ENCODE measurements around the gene CCDC33. TPM values are rescaled to one million over a fixed set of nuclear protein-coding genes. Genes with fewer than 3 reads are reported as not detected.
A peak's percentile ranks its signal among the peaks of the same experiment; 100 is the strongest.

The CCDC33 gene
- total RNA-seq (2014; rRNA removed; shearing (Covaris generic)), result 0.12 TPM in 1 of 2 replicates, not detected in the other
- polyA plus RNA-seq (2014; cell fraction: nucleus; rRNA removed), result 0.05 and 0.96 TPM in 2 replicates

DNA sequence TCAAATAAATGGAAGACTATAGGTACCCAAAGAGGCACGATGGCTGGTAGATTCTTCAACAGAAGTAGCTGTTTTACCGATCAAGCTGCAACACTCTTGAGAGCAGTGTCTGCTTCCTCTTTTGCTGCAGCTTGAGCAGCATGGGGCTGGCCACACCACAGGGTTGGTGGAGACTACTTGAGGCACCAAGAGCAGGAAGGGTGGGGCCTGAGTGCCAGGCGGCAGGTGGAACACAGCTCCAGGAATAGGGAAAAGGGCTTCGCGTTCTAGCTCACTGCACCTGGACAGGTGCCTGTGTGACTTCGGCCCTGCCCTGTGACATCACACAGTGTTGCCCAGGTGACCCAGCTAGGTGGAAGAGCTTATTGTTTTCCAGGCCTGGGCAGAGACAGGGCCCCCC lies at the start of gene CCDC33:
CCDC33 (plus strand) TSS at position 365 of the 400 bp plus-strand sequence. CDS start 394 bp downstream, outside the sequence.
- no peak for DNase-seq (ENCODE audit: extremely low read depth, low read depth)

DNA sequence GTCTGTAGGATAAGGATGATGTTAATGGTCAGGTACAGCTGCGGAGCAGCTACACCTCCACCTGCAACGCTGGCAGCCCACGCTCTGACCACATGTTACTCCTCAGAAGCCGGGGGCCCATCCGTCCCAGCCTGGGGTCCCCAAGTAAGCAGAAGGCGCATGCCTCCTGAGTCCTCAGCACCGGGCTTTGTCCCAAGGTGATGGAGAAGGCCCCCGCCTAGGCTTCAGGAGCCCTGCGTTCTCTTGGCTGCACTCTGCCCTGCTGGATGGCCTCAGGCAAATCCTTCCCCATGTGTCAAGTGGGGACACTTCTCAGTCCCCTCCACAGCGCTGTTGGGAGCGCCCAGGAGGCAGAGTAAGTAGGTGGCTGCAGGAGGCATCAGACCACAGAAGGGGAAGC lies 47.9 kb upstream of the CCDC33 start:
- DNase-seq (ENCODE audit: extremely low read depth, low read depth), result no peak

DNA sequence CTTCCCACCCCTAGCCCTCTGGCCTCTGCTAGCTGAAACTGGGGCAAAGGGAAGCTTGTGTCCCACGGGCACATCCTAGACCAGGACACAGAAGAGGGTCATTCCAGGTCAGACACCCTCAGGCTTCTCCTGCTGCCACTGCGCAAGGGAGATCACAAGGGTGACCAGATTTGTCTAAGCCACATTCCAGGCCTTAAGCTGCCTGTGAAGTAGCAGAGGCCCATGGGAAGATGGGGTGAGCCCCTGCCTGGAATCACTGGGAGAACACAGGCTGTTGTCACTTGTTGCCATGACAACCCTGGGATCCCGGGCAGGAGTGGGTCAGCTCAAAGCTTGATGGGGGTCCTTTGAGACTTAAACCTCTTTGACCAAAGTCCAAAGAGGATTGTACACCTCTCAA lies 44.3 kb upstream of the CCDC33 start:
- DNase-seq (ENCODE audit: extremely low read depth, low read depth), result no peak

DNA sequence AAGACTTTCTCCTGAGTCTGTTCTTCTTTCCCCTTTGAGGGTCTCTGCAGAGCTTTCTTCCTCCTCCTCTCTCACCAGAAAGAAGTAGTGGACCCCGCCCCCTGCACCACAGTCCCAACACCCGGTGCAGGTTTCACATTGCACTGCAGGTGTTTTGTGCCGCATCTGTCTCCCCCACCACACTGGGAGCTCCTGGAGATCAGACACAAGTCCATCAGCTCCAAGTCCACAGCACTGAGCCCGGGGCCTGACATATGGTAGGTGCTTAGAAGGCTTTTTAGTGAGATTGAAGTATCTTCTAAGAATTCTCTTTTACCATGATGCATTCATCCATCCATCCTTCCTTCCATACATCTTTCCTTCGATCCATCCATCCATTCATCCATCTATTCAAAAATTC lies 43.4 kb upstream of the CCDC33 start:
- DNase-seq (ENCODE audit: extremely low read depth, low read depth), result no peak

DNA sequence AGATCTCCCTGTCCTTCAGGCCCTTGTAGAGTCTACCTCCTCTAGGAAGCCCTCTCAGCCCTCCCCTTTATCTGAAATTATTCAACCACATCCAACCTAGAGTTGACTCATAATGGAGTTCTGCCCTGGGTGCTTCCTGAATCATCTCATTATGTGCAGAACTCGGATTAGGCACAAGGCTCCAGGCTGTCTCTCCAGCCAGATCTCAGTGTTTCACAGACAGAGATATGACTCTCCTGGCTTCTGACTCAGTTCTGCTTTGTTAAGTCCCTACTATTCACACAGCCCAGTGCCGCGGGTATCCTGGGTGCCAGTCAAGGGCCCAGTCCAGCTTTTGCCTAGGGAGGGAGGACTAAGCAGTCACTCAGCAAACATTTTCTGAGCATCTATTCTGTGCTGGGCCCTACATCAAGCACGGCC lies 42.8 kb upstream of the CCDC33 start:
- DNase-seq (ENCODE audit: extremely low read depth, low read depth), result no peak

DNA sequence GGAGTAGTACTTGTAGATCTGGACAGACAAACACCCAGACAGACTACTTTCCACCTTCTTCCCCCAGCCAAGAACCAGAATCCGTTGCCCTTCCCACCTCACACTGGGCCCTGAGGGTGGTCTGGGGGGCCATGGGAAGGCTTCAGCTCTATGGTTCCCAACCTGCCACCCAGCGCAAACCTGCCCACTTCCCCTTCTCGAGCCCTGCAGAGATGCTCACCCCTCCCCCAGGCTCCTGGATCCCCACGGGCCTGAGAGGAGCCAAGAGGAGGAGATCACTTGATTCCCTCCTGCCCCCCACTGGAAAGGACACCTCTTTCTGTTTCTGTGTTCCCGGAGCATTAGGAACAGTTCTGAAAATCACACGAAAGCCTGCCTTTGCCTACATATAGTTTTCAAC lies 42.2 kb upstream of the CCDC33 start:
- DNase-seq (ENCODE audit: extremely low read depth, low read depth), result no peak

DNA sequence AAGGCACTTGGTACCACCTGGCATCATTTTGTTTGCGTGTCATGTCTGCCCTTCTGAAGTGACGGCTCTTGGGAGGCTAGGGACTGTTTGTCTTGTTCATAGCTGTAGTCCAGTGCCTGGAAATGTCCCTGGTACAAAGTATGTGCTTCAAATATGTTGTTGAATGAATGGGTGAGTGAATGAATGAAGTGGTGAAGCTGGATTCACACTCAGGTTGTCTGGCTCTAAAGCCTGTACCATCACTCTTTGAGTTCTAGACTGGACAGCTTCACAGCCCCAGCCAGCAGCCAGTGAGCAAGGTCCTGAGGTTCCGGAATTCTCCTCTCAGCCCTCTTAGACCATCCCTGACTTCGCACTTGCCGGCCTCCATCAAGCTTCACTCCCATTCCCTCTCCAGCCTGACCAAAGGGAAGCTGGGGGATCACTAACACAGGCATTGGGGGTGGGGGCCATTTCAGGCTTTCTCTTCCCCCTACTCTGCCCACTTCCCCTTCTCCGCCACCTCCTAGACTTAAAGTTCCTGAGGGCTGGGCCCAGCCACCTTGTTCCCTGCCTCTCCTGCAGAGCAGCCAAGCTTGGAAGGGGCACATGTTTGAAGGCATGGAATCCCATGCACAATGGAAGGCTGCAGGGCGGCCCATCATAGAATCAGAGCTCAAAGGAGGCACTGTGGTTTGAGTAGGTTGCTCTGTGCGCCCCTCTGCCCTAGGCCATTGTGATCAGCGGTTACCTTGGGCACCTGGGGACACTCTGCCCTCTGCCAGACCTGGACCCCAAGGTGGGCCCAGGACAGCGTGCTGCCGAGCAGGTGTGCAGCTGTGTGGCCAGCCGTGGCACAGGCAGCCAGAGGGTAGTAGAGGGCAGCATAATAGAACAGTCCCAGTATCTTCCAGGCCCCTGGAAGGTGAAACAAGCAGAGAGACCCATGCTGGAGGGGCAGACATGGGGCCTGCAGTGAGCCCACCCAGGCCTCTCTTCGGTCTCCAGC lies 41.3 kb upstream of the CCDC33 start:
- DNase-seq (ENCODE audit: extremely low read depth, low read depth), result no peak

DNA sequence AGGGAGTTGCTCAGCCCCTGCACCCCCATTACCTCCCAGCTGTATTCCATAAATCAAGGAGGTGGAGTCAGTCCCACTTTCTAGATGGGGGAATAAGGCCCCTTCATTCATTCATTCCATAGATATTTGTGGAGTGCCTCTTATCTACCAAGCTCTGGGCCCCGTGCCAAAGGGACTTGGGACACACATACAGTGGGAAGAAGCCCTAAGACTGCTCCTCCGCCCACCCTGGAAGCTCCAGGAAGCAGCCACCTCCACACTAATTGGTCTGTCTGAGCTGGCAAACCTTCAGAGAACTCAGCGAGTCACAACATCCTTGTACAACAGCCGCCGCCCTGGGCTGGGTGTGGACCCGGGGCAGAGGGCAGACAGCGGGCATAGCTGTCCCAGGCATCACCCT lies 40.0 kb upstream of the CCDC33 start:
- DNase-seq (ENCODE audit: extremely low read depth, low read depth), result peak; percentile 14

DNA sequence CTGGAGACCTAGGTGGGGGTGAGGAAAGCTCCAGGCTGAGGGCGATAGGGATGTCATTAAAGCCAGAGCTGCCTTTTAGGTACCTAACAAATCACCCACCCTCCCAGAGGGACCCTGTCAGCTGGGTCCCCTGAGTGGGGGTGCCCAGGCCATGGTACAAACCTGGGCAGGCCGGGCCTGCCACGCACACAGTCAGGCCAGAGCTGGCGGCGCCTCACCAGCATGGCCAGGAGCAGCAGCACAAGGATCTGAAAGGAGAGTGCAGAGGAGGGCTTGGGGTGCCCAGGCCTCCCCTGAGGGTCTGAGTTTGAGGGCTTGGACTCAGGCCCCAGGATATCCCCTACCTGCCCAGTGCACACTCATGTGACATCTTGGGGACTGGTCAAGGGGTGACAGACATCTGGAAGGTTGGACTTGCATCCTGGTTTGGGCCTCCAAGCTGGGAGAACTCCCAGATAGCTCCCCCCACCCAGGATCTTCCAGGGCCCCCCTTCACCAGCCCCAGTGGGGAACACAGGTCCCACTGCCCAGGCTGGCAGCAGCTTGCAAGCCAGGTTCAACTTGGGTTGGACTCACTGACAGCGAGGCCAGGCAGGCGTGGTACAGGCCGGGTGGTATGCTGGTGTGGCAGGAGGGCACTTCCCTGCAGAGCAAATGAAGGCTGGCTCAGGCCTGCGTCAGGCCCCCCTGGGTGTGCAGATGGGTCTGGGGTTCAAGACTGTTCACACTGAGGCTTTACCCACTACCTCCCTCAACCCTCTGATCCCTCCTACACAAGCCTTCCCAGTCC lies 38.8 kb upstream of the CCDC33 start:
- no peak for DNase-seq (ENCODE audit: extremely low read depth, low read depth)

DNA sequence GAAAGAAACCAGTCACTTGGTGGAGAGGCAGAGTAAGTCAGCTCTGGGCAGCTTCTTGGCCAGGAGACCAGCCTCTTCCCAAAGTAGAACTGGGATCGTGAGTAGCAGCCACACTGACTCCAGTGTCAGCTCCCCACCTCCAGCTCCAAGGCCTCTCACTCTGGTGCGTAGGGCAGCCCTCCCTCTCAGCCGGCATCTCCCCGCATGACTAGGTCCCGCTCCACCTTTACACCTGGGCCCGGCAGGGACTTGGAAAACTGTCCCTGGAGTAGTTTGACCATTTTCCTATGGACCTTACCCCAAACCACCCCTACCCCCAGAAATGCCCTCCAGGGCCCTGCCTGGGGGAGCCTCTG lies 36.9 kb upstream of the CCDC33 start:
- no peak for DNase-seq (ENCODE audit: extremely low read depth, low read depth)

DNA sequence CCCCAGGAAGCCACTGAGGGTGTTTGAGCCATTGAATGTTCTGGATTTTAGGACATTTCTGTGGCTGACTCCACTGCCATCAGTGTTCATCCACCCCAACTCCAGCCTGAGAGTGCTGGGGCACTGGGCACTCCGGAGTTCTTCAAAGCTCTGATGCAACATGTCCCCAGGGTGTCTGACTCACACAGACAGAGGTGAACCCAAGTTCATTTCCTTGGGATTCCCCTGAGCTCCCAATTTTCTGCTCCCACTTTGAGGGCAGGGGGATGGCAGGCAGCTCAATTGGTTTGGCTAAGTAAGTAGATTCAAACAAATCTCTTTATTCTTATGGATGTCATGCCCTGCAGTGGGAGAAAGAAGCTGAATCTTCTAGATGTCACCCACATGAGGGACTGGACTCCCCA lies 35.7 kb upstream of the CCDC33 start:
- peak; percentile 60 for DNase-seq (ENCODE audit: extremely low read depth, low read depth)

DNA sequence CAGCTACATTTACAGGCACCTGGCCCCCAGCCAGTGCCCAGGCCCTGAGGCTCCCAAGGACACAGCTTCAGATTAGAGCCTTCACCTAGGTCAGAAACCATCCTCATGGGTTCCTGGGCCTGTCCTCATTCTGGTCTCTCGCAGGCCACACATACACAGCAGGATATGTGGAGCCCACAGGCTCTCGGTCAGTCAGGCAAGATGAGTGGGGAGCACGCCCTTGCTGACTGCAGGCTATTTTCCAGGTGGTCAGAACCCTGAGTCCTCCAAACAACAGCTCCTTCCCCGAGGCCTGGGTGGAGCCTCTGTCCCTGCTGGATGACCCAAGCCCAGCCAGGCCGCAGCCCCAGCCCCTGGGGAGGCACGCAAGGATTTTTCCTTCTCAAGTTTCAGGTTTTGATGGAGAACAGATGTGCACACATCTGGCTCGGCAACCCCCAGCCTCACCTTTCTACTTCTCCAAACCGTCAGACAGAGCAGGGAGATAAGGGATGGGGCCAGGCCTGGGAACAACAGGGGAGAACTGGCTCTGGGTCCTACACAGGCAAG lies 35.2 kb upstream of the CCDC33 start:
- DNase-seq (ENCODE audit: extremely low read depth, low read depth), result no peak

DNA sequence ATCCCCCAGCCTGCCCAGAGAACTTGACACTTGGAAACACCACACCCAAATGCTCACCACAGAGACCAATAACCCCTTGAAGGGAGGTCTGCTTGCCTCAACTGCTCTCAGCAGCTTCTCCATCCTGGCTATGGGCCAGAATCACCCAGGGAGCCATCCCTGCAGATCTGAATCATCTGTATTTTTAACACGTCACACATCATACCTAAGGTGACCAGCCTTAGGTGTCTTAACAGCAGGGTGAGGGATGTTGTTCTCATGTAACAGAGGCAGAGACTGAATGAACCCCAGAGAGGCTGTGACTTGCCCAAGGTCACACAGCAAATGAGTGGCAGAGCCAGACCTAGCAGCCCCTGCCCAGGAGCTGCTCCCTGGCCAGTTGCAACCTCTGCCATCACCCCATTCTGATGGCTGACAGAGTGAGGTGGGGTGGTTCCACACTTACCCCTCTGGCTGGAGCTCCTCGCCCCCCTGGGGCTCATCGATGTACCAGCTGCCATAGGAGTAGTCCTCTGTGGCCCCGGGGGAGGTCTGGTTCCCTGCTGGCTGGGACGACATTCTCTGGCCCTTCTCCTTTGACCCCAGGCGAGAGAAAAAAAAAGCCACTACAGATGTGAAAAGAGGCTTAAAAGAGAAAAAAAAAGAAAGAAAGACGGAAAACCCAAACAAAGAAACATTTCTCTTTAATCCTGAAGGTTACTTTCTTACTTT lies 34.3 kb upstream of the CCDC33 start:
- DNase-seq (ENCODE audit: extremely low read depth, low read depth), result no peak

DNA sequence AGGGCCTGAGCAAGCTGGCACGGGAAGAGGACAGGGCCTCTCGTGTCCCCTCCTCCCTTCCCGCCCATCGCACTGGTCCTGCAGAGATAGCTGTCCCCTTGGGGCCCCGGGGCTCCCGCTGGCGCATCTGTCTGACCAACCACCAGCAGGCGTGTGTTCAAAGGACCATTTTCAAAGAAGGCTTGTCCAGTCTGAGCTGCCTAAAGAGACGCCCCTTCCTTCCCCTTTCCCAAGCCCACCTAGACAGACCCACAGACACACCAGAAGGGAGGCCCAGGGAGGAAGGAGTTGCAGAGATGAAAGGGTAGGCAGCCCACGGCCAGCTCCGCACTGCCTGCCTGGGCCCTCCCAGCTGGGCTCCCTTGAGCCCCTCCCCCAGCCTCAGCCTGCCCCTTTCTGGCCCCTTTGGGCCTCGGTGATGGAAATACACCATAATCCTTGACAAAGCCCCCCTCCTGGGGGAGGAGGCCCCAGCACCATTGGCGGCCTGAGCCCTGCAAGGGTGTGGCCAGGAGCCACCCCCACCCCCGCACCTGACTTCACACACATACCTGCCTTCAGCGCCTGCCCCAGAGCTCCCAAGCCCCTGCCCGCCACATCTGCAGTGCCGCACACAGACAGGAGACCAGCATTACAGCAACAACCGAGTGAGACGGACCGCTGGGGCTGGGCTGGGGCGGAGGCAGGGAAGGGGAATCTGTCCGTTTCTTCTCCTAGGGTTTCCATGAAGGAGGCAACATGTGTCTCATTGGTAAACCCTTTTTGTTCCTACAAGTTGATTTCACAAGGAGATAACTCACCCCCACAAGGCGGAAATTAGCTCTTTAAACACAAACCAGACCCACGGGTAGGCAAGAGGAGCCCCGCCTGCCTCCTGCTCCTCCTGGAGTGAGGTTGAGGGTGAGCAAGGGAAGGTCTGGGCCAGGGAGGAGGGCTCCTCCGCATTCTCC lies 33.4 kb upstream of the CCDC33 start, which contains the start of gene STRA6:
STRA6 (minus strand) TSS at position 336 of the 950 bp plus-strand sequence. CDS start 520 bp downstream, outside the sequence.
- no peak for DNase-seq (ENCODE audit: extremely low read depth, low read depth)

DNA sequence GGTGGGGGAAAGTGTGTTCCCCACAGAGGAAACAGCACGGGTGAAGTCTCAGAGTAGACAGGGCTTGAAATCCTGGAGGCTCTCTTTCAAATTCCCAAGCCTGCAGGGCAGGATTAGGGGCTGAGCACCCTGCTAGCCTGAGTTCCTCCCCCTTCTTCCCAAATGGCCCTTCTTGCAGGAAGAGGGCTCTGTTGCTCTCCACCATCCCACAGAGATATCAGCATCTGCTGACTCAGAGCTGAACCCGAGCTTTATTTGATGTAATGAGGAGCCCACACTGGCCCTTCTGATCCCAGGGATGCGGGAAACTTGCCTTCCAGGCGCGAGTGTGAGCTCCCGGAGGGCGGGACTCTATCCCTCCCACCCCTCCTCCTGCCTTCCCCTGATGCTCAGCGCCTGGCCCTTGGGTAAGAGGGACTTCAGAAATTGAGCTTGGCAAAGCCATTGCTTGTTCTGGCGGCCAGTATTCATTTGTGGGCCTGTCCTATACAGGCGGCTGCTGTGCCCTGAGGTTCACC lies 32.2 kb upstream of the CCDC33 start:
- no peak for DNase-seq (ENCODE audit: extremely low read depth, low read depth)

DNA sequence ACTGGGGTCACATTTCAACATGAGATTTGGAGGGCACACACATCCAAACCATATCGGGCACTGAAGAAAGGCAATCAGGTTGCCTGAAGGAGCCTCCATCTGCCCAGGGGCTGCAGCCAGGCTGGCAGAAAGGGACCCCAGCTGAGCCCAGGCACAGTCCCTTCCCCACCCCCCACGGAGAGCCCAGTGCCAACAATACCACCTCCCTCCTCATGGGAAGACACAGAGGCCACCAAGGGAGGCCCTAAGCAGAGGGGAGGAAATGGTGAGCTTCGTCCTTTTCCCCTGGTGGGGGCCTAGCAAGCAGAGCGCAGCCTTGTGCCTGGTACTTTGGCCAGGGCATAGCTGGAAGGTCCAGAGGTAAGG lies 30.6 kb upstream of the CCDC33 start:
- no peak for DNase-seq (ENCODE audit: extremely low read depth, low read depth)

DNA sequence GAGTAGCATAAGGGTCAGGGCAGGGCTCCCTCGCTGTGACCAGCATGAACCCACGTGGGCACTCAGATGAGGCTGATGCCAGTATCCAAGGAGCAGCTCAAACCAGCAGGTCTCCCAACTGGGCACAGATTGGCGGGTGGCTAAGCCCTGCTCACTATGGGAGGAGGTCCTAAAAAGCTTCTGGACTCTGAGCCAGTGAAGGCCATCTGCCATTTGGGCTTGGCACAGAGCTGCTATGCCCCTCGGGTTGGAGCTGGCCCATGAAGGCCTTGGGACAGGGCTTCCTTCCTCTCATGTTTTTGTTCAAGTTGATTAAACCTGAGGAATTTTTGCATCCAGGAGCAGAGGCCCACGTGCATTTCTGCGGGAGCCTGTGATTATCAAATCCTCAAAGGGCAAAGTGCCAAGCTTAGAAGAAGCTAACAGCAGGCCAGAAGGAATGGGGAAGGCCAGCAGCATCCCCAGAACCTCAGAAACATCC lies 29.3 kb upstream of the CCDC33 start:
- no peak for DNase-seq (ENCODE audit: extremely low read depth, low read depth)

DNA sequence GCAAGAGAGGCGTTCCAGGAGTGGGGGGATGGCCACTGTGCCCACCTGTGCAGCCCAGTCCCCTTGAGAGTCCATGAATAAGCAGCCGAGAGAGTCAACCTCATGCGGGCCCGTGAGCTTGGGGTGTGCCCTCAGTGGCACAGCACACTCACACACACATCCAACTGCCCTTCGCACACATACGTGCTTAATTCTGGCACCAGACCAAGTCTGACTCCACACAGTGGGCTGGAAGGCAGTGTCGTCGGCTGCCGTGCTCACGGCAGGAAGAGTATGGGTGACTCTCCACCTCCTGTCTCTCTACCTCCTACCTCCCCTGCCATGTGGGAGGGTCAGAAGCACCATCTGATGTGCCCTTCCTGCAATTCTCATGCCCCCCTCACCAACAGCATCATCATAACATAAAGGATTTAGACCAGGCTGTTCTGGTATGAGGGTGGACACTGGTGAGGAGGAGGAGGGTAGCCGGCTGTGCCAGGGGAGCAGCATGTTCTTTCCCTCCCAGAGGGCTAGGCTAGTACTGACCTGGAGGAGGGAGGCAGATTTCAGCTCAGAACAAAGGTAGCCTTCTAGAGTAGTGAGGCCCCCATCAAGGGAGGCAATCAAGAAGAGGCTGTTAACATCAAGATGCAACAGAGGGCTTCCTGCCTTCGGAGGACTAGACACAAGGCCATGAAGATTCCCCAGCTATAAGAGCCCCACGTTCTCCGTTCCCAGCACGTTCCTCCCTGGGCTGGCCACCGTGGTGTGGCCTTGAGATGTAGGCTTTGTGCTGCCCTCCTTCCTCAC lies 28.3 kb upstream of the CCDC33 start:
- no peak for DNase-seq (ENCODE audit: extremely low read depth, low read depth)
